Tibial nerve (tissue), 4 donors: ENCODE data around the gene EEPD1. TPM values are rescaled to one million over a fixed set of nuclear protein-coding genes. Genes with fewer than 3 reads are reported as not detected.

Experiments used
- DNase-seq, 2 donors: peaks; one replicate each; pipeline ENCODE4 v3.0.0-alpha.2; 2019; ENCODE audit warnings: low spot score in 2 of 2
- H3K27ac ChIP-seq, 4 donors: fragments of 200-600 bp; sonication (generic) in 3 of 4; one replicate each; pipeline ENCODE4 v1.5.1; 2017 to 2019; ENCODE audit warnings: mild to moderate bottlenecking in 1 of 4
- H3K27me3 ChIP-seq, 2 donors: fragments of 200-600 bp; sonication (generic) in 1 of 2; one replicate each; pipeline versions ENCODE4 v1.5.1 to v1.6.0; 2017 to 2019
- H3K36me3 ChIP-seq, 3 donors: fragments of 200-600 bp; sonication (generic); one replicate each; pipeline ENCODE4 v1.5.1; 2018 to 2019
- H3K4me1 ChIP-seq, 4 donors: fragments of 200-600 bp; sonication (generic) in 3 of 4; one replicate each; pipeline ENCODE4 v1.5.1; 2017 to 2019
- H3K4me3 ChIP-seq, 4 donors: fragments of 200-600 bp; sonication (generic) in 3 of 4; one replicate each; pipeline ENCODE4 v1.5.1; 2017 to 2019; ENCODE audit warnings: mild to moderate bottlenecking in 1 of 4, moderate library complexity in 1 of 4
- H3K9me3 ChIP-seq, 4 donors: fragments of 200-600 bp; sonication (generic) in 3 of 4; one replicate each; pipeline ENCODE4 v1.5.1; 2017 to 2019
- EP300 ChIP-seq, 2 donors: sonication (generic); formaldehyde crosslinking; IDR thresholded peaks; one replicate each; pipeline ENCODE4 v1.6.1; 2017; ENCODE audit warnings: antibody characterized with exemption in 2 of 2, mild to moderate bottlenecking in 1 of 2
- POLR2A ChIP-seq, 2 donors: fragments of 450-650 bp; IDR thresholded peaks; one replicate each; pipeline ENCODE4 v1.6.1; 2017; ENCODE audit warnings: antibody characterized with exemption in 2 of 2, mild to moderate bottlenecking in 2 of 2, moderate library complexity in 2 of 2
- WGBS, 2 donors: methylation state at CpG; one replicate each; pipeline ENCODE4 v1.1.5; 2018; 5-methylcytosine and 5-hydroxymethylcytosine counted together
- total RNA-seq, 4 donors: library from RNA; depleted of rRNA; stranded (reverse); fragments of >200 nt; gene quantifications; one replicate each; pipeline ENCODE4 v1.1.0, GENCODE V29; 2016
- TF ChIP-seq, protein P1 (sequence below), 5 experiments: fragments of 200-600 bp in 3 of 5; fragments of 450-650 bp in 2 of 5; sonication (generic) in 3 of 5; IDR thresholded peaks; one replicate each; pipeline ENCODE4 v1.5.1; 2016 to 2019; ENCODE audit warnings: antibody characterized with exemption in 5 of 5, mild to moderate bottlenecking in 3 of 5, moderate library complexity in 2 of 5

The EEPD1 gene
- total RNA-seq, 4 donors from 2014 or later = 9.0 to 18.0 (median 16.5) TPM

DNA sequence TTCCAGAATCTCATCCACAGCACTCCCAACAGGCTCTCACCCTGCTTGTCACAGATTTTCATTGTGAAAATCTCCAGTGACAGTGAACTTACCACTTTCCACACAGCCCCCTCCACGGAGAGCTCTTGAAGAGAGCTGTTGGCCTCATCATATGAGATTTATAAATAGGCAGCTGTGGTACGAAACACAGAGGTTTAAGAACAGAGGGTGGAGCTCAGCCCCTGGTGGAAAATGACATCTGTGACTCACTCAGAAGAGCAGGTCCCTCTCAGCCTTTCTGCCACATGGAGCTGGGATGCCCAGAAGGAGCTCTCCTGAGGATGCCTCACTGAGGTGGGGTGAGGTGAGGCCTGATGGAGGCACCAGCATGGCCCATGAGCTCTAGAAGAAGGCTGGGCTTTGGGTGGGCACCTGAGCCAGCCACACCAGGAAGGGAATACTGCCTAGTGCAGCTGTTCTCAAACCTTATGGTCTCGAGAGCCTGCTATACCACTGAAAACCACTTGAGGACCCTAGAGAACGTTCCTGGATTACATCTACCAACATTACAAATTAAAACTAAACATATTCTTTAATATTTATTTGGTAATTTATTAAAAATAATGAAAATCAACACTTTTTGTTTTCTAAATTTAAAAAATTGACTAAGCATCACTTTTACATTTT, 25.8 kb upstream of the EEPD1 start:
- Histone ChIP-seq H3K27me3 (no peaks in the 10 kb centered on the region), H3K4me1 (peaks cover 0 to 21% (median 0%) of the 10 kb centered on the region in 4 donors), H3K4me3 (no peak overlapping the region), H3K9me3 (peaks cover 0 to 2% (median 0%) of the 10 kb centered on the region in 4 donors), H3K27ac (no peak overlapping the region), H3K36me3 (no peaks in the 10 kb centered on the region)
- TF ChIP-seq POLR2A (IDR thresholded peaks at IDR 0.05) = no peak
- TF ChIP-seq, protein P1, sequence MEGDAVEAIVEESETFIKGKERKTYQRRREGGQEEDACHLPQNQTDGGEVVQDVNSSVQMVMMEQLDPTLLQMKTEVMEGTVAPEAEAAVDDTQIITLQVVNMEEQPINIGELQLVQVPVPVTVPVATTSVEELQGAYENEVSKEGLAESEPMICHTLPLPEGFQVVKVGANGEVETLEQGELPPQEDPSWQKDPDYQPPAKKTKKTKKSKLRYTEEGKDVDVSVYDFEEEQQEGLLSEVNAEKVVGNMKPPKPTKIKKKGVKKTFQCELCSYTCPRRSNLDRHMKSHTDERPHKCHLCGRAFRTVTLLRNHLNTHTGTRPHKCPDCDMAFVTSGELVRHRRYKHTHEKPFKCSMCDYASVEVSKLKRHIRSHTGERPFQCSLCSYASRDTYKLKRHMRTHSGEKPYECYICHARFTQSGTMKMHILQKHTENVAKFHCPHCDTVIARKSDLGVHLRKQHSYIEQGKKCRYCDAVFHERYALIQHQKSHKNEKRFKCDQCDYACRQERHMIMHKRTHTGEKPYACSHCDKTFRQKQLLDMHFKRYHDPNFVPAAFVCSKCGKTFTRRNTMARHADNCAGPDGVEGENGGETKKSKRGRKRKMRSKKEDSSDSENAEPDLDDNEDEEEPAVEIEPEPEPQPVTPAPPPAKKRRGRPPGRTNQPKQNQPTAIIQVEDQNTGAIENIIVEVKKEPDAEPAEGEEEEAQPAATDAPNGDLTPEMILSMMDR (IDR thresholded peaks at IDR 0.05) = no peak
- TF ChIP-seq EP300 (IDR thresholded peaks at IDR 0.05) = no peak
- WGBS, 2 donors = 70 to 82% methylated on average over 4 of the region's 4 CpGs
- DNase-seq = no peak

DNA sequence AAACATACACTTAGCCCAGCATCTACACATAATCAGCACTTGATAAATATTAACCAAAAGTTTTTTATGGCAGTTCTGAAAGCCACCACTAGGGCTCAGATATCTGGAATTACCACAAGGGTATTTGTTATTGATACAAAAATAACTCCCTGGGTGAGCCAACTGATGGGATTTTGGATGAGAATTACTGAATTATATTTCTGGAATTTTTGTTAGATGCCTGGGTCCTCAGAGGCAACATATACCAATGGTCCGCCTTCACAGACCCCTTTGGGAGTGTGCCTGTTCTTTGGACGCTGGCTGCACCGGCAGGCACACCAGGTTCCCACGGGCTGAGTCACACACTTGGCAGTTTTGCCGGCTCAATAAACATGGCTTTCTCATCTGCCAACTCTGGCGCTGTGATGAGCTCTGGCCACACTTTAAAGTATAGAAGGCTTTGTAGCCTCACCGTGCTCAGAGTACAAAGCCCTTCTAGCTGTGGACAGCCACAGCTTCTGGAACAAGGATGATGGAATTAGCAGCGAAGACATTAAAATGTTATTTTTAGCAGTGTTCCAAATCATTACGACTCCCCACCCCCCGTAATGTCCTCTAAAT, 24.5 kb upstream of the EEPD1 start:
- Histone ChIP-seq H3K36me3 (no peaks in the 10 kb centered on the region), H3K9me3 (peaks cover 0 to 2% (median 0%) of the 10 kb centered on the region in 4 donors), H3K4me1 (peaks cover 0 to 21% (median 0%) of the 10 kb centered on the region in 4 donors), H3K27ac (peak overlapping the region in 3 of 4 donors; percentile 11 to 66 (median 34)), H3K4me3 (no peak overlapping the region), H3K27me3 (no peaks in the 10 kb centered on the region)
- 24 to 39% methylated on average over 10 of the region's 10 CpGs for WGBS, 2 donors
- TF ChIP-seq, protein P1 (IDR thresholded peaks at IDR 0.05) = peak; percentile 43 to 66 (median 51)
- TF ChIP-seq EP300 (IDR thresholded peaks at IDR 0.05) = peak in 1 of 2 donors; percentile 62
- TF ChIP-seq POLR2A (IDR thresholded peaks at IDR 0.05) = no peak
- peak; percentile 52 to 76 for DNase-seq

DNA sequence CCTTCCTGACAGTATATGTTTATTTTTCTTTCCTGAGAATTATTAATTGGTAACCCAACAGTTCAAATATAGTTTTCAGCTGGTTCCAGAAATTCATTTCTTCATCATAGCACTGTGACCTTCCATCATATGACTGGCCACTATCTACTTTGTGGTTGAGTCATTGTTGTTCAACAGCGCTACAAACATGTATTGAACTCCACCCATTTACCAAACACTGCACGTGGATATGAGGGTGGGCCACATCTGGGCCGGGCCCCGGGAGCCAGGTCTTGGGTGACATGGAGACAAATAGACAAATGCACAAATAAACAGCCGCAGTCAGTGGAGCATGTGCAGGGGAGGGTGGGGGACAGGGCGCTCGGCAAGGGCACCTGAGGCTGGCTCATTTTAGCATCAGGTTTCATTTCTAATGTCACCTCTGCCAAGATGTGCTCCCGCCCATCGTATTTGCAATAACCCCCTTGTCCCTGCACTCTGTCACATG, 24.0 kb upstream of the EEPD1 start:
- Histone ChIP-seq H3K27ac (peak overlapping the region in 3 of 4 donors; percentile 11 to 66 (median 34)), H3K4me3 (no peak overlapping the region), H3K4me1 (peaks cover 0 to 21% (median 0%) of the 10 kb centered on the region in 4 donors), H3K27me3 (no peaks in the 10 kb centered on the region), H3K36me3 (no peaks in the 10 kb centered on the region), H3K9me3 (peaks cover 0 to 2% (median 0%) of the 10 kb centered on the region in 4 donors)
- 64 to 69% methylated on average over 9 of the region's 9 CpGs for WGBS, 2 donors
- TF ChIP-seq, protein P1 (IDR thresholded peaks at IDR 0.05) = no peak
- TF ChIP-seq EP300 (IDR thresholded peaks at IDR 0.05) (peak in 1 of 2 donors; percentile 63), POLR2A (IDR thresholded peaks at IDR 0.05) (no peak)
- peak in 1 of 2 donors; percentile 30 for DNase-seq

DNA sequence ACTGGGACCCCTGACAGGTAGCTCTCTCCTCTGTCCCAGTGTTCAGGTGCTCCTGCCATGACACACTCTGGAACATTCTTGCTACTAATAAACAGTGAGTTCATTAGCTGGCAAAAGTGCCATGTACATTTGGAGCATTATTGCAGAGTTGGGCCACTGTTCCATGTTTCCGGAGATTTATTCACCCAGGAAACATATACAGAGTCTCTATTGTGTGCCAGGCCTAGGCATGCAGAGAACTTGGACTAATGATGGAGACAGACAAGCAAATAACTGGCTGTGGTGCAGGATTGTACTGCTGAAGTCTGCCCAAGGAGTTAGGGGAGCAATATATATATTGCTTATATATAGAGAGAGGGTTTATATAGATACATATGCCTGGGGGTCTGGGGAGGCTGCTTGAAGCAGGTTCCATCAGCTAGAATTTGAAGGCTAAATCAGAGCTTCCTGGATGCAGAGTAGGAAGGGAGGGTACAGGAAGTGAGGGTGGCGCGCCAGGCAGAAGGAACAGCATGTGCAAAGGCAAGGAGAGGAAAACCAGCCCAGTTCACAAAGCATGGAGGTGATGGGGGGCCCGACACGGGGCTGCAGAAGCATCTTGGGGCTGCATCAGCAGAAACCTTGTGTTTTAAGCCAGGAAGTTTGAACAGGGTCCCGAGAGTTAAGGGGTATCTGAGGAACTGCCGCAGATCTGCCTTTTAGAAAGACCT, 22.7 kb upstream of the EEPD1 start:
- no peak overlapping the region for H3K27ac ChIP-seq
- 81 to 89% methylated on average over 7 of the region's 7 CpGs for WGBS, 2 donors
- no peaks in the 10 kb centered on the region for H3K27me3 ChIP-seq
- no peak overlapping the region for H3K4me3 ChIP-seq
- TF ChIP-seq, protein P1 (IDR thresholded peaks at IDR 0.05) = no peak
- TF ChIP-seq POLR2A (IDR thresholded peaks at IDR 0.05) (no peak), EP300 (IDR thresholded peaks at IDR 0.05) (no peak)
- H3K9me3 ChIP-seq = no peaks in the 10 kb centered on the region
- DNase-seq = no peak
- H3K36me3 ChIP-seq = no peaks in the 10 kb centered on the region
- peaks cover 0 to 21% (median 0%) of the 10 kb centered on the region in 4 donors for H3K4me1 ChIP-seq
